ENCODE measurements around the gene NLK.

The NLK gene

DNA sequence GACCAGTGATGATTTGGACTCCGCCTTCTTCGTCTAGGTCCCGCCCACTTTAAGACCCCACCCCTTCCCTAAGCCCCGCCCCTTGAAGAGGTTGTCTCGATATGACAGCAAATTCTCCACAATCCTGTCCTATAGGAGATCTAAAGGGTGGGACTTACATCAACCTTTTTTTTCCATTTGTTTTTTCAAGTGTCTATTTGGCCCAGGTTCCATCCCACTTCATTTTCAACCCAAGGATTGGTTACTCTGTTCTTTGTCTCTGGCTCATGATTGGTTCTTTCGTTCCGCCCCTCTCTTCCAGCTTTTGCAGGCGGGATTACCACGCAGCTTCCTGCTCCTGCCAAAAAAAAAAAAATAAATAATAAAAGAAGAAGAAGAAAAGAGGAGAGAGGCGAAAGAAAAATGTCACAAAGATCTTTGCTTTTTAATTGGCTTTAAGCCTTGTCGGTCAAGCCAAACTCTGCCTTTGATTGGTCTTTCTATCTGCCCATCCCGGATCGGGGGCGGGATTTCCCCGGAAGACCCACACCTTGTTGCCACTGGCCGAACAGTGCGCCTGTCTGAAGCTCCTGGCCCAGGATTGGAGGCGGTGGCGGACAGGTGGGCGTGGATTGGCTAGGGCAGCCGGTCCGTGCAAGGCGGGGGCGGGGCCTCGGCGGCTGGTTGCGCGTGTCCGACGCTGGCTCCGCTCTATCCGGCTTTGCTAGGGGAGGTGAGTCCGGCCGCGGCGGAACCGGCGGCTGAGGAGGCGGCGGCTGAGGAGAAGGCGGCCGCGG lies 1.2 kb upstream of the NLK start:
- DNase-seq: peak; percentile 100

DNA sequence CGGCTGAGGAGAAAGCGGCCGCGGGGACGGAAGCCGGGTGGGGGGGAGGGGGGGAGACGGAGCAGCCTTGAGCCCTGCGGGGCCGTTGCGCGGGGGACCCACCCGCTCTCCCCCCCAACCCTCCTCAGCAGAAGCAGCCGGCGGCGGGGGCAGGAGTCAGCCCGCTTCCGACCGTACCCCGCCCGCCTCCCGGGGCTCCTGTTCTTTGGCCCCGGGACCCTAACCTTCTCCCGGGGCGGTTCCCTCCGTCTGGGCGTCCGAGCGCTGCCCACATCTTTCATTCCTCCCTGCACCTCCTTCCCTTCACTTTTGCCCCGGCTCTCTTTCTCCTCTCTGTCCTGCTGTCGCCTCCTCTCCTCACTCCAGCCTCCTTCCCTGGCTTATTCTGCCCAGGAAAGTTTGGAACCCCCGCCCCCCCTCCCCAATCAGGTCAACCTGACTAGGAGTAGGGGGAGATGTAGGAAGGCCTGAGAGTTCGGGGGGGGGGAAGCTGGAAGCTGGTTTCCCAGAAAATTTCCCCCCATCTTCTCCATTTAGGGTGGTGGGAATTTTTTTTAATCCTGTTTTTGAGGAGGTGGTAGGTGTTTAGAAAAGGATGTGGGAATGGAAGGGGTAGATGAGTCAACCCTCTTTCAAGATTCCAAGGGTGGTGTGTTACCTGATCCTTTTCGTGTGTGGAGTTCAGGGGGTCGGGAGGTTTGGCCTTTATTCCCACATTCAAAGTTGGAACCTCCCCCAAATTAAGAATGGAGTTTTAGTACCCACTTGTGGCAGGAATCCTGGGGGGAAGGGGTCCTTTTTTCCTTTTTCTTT lies 427 bp upstream of the NLK start:
- no peak for DNase-seq

DNA sequence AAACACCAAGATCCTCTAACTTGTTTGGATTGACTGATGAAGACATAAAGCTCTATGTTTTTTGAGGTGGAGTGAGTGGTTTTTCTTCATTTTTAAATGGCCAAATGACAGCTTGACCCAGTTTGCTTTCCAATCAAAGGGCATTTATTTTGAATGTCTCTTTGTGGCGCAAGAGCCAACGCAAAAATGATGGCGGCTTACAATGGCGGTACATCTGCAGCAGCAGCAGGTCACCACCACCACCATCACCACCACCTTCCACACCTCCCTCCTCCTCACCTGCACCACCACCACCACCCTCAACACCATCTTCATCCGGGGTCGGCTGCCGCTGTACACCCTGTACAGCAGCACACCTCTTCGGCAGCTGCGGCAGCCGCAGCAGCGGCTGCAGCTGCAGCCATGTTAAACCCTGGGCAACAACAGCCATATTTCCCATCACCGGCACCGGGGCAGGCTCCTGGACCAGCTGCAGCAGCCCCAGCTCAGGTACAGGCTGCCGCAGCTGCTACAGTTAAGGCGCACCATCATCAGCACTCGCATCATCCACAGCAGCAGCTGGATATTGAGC lies 329 bp downstream of the NLK start:
- no peak for DNase-seq

DNA sequence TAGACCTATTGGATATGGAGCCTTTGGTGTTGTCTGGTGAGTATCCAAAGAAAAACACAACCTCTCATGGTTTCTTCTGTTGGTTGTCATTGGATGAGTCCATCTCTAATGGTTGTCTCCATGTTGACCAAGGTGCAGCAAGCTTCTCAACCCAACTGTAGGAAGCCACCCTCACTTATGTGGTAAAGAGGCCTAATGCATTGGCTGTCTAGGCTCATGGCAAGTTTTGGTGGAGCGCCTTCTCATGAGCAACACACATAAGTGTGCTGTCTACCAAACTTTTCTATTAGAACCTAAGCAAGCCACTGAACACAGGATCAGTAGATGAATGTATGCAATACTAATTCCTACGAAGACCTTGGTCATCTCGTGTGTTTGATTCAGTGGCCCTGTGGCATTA lies 819 bp downstream of the NLK start:
- no peak for DNase-seq

DNA sequence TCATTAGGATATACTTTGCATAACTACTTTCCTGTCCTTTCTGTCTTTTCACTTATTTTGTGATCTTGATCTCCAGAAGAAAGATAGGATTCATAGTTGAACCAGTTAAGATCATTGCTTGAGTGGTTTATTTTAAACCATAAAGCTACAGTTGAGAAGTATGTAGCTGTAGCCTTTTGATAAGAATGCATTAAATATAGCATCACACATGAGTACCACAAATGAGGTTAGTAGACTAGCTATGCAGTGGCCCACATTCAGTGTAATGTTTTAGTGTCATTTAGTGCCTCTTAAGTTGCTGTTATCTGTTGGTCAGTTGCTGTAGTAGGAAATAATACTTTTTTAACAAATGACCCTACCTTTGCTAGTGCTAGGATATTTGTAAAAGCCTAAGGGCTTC lies 1.3 kb downstream of the NLK start:
- no peak for DNase-seq

DNA sequence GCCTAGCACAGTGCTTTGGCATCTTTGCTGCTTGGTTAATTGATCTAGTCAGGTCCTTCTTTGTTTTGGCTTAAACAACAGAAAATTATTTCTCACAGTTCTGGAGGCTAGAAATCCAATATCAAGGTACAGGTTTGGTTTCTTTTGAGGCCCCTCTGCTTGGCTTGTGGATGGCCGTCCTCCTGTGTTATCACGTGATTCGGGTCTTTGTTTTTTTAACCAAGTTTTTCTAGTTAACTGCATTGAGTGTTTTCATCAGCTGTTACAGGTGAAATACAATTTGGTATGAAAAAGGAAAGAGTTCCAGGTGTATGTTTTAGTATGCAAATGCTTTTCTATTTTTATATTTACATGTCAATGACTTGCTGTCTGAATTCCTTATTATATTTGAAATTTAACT lies 2.8 kb downstream of the NLK start:
- DNase-seq: no peak

DNA sequence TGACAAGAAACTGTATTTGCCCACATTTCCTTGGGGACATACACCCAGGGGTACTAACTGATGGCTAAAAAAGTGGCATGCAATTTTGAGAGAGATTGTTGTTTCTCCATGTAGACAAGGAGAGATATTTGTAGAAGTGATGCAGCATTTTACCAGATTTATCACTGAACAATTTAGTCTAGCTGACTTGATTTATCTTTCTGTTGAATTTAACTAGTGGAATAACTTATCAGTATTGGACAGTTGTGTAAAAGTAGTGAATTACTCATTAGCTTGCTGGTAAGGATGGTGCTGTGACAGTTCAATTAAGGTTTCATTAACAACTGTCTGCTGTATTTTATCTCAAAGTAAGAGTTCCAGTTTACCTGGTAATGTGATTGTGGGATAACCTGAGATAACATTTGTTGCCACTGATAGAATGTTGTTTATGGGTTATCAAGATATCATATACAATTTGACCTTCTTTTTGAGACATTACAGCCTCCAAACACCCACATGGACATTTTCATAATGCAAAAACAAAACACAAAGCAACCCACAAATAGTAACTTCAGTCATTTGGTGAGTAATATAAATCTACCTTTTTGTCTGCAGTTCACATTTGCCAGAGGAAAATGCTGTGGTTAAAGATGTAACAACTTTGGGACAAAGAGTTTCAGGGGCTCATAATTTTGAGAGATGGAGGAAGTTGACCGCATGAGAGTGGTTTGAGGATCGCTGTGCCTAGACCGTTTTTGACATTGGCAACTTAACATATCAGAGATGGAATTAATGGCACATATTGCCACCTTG lies 3.8 kb downstream of the NLK start:
- DNase-seq: no peak

DNA sequence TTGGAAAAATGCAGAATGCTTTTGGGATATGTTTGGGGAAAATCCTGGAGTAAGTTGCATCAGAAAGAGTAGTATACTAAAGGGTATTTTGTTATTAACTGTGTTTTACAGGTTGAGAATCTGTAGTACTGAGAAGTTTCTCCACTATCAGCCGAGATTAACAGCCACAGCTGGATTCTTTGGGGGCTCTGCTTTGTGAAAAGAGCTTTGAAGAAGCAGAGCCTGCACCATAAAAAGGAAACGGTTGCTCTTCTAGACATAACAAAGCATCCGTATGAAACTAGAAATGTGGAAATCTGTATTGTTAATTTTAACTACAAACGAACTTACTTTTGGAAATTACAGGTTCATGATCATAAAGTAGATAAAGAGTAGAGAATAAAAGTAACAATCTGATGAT lies 5.3 kb downstream of the NLK start:
- no peak for DNase-seq

DNA sequence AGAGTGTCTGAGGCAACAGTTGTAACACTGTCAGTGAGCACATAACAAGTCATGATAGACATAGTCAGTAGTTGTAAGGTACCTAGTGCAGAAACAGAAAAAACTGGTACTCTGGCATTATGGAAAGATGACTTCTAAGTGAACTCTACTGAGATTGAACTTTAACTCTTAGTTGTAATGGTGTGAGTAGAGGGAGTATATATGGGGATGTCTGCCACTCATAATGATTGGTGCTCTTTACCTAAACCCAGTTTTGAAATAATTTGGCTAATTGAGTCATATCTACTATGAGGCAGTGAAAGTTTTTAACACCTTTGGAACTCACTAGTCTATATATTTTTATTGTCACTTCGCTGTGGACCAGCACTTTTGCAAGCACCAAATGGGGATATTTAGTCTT lies 6.6 kb downstream of the NLK start:
- no peak for DNase-seq

DNA sequence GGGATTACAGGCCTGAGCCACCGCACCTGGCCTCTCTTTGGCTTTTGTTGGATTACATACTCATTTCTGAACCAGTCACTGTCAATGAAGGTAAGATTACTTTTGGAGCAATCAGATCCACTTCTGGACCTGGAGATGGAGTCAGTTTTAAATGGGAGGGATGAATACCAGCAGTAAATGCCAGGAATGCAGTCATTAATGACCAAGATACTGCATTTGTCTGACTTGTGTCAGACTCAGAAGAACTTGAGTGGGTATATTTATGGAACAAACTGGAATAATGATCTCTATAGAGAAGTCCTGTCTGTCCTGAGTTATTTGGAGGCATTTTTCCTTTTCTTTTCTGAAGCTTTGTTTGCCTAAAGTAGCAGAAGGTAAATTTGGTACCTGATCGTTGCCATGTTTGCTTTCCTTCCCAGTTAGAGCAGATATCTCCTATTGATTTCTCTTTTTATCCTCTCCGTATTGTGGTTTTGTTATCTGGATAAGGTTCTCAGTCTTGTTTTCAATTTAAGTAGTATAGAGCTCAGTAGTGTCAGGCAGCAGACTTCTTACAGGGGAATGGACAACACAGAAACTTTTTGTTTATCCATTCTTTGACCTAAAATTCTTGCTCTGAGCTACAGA lies 10.7 kb downstream of the NLK start:
- DNase-seq: no peak

DNA sequence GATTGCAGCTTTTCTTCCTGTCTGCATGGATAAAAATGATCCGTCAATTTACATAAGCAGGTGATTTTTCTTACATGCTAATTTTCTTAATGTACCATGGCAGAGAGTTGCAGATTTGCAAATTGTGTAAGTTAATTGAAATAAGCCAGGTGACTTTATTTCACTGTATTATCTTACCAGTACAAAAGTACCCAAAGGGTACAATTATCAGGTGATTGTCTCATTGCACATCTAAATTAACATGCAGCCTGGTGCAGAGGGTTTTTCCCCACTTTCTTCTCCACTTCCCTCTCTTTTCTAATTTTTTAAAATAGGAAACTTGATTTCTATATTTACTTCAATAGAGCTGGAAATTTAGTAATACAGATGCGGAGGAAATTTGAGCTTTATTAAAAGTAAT lies 11.2 kb downstream of the NLK start:
- no peak for DNase-seq

DNA sequence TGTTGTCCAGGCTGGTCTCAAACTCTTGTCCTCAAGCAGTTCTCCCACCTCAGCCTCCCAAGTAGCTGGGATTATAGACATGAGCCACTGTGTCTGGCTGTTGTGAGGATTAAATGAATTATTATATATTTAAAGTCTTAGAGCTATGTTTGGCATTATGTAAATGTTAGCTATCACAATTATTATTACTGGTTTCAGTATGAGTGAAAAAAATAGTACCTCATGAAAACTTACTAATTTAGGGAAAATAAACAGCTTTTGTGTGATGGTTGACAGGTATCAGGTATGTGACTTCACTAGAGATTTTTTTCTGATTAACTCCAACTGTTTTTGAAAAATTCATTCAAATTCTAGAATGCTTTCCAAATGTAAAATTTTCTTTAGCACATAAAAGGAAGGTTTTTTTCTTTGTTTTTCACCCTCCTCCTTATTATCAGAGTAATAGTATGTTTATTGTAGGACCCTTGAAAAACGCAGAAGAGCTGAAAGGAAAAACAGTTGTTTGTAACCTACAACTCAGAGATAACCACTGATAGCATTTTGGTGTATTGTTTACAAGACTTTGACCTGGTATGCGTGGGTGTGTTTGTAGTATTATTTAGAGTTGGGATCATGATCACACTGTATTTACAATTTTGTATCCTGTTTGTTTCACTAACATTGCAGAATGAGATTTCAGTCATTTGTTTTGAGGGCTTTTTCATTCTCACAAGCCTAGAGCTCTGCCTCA lies 13.2 kb downstream of the NLK start:
- no peak for DNase-seq

DNA sequence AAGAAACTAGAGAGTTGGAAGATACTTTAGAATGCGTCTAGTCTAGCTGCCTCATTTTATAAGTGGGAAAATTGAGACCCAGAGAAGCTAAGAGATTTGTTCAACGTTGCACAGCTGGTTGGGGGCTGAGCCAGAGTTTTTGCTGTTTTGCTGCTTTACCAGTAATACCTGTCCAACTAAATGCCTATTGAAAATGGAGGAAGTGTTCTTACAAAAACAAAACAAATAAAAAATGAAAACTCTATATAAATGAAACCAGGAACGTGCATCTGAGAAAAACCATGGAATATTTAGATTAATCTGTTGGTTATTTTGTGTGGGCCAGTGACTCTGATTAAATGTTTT lies 13.8 kb downstream of the NLK start:
- no peak for DNase-seq

DNA sequence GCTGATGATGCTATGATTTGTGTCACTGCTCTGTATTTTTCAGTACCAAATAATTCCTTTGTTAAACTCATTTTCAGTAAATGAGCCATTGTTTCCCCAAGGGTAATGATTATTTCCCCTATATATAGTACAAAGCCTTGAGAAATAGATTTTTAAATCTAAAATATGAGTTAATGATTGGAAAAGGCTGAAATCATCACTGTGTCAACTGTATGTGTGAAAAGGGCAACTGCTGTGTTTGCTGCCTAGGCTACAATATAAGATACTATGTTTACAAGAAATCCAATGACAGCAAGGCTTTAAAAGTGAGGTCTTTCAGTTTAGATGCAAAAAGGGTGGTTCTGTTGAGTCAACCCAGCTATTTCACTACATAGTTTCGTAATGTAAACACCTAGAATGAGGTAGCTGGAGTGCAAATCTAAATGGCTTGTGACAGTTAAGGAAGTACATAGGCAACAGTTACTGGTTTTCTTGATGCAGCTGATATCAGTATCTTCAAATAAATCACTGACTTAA lies 15.3 kb downstream of the NLK start:
- DNase-seq: peak; percentile 70

DNA sequence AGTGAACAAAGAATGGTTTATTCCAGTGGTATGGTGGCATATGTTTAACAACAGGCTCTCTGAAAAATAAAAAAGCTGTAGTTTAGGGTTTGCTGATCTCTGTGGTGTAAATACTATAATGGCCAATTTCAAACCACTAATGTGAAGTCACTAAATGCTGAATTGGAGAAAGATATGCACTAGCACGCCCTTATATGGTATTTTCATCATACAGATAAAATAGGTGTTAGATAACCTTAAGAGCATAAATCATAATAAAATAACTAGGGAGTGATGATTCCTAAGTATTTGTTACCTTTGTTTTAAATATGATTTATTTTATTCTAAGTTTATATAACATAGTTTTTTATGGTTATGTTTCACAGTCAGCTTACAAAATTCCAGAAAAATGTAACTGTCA lies 17.2 kb downstream of the NLK start:
- DNase-seq: no peak

DNA sequence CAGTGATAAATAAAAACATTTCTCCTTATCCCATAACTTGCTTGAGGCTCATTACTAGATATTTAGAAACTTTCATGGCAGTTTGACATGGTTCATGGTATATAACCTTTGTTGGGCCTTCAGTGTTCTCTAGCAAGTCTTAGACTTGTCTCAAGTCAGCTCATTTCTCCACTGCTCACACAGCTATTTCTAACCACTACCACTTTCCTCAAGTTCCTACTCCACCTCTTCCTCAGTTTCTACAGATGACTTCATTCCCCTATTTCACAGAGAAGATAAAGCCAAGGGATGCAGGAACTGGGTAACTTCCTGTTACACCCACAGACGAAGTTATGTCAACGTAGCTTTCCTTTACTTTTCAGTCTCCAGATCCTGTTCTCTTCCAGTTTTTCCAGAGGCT lies 23.2 kb downstream of the NLK start:
- DNase-seq: peak; percentile 69

DNA sequence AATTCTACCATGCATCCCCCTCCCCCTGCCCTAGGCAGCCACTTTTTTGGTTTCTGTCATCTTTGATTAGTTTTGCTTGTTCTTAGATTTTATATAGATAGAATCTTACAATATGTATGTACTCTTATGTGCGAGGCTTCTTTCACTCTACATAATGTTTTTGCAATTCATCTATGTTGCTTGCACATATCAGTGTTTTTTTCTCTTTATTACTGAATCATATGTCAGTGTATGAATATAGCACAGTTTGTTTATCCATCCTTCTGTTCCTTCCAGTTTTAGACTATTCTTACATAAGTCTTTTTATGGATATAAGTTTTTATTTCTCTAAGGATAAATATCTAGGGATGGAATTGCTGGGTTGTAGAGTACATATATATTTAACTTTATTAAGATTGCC lies 26.6 kb downstream of the NLK start:
- DNase-seq: no peak

DNA sequence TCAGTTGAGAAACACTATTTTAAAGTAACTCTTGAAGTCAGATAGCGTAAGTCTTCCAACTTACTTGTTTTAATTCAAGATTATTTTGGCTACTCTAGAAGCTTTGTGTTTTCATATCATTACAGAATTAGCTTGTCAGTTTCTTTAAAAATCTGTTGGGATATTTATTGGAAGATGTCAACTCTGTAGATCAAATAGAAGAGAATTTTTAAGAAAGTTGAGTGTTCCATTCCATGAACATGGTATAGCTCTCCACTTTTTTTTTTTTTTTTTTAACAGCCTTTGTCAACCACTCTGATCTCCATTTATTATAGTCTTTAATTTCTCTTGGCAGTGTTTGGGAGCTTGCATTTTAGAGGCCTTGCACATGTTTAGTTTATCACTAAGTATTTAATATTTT lies 28.7 kb downstream of the NLK start:
- DNase-seq: no peak

DNA sequence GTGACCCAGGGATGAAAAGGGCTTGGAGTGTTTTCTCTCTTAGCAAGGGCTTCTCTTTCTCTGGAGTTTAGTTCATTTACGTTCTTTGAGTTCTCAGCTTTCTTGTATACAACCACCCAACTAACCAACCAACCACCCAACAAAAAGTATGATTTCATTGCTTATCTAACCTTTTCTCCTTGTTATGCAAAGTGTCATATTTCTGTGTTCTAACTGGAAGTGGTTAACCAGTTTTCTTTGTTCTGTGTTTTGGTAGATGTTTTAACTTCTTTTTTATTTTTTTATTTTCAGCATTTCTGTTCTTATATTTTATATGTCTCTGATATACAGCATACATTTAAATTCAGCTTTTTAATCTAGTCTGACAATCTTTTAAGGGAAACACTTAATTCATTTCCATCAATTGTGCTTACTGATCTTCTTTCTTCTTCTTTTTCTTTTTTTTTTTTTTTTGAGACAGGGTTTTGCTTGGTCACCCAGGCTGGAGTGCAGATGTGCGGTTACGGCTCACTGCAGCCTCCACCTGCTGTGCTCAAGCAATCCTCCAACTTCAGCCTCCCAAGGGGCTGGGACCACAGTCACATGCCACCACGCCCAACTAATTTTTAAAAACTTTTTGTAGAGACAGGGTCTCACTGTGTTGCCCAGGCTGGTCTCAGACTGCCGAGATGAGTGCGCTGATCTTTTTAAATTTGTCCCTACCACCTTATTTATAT lies 29.6 kb downstream of the NLK start:
- DNase-seq: no peak

DNA sequence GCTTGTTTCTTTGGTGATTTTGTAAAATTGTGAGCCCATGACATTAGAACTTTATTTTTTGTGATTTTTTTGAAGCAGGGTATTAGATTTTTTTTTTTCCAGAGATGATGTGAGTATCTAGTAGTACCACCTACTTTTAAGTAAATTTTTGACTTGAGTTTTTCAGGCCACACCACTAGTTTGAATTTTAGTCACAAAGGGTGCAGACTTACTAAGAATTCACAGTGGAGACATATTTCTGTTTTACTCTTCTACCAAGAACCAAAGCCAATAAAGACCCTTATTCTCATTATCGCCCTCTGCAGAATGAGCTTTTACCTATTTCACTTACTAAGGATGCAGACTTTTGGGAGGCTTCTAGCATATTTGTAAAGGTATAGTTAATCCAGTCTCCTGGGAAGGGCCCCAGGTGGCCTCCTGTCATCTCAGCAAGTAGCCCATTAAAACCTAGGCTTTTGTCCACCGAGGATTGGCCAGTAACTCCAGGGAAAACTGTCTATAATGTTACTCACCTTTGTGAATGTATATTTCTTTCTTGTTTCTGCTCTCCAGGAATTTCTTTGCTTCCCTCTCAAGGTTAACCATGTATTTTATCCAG lies 30.6 kb downstream of the NLK start:
- no peak for DNase-seq

DNA sequence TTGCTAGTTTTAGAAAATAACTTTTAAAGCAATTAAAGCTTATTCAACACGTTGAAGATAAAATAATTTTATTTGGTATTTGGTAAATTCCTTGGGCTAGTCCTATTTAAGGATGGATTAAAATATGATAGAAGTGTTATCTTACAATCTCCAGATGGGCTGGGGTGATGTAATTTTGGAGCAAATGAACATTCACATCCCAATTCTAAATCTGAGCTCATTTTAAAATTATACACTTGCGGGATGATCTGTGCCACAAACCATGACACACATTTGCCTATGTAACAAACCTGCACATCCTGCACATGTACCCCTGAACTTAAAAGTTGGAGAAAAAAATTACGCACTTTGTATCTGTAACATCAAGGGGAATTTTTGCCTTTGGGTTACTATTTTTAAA lies 31.5 kb downstream of the NLK start:
- DNase-seq: no peak

Data from suppressor macrophage treated with lipopolysaccharide for 4 hours (primary cell).